ENCODE data around the gene KIF12. TPM values are rescaled to one million over a fixed set of nuclear protein-coding genes. Genes with fewer than 3 reads are reported as not detected.

KIF12 gene
- total and polyA plus RNA-seq, 2 experiments from 2014 or later: 4.2 to 4.3 TPM

DNA sequence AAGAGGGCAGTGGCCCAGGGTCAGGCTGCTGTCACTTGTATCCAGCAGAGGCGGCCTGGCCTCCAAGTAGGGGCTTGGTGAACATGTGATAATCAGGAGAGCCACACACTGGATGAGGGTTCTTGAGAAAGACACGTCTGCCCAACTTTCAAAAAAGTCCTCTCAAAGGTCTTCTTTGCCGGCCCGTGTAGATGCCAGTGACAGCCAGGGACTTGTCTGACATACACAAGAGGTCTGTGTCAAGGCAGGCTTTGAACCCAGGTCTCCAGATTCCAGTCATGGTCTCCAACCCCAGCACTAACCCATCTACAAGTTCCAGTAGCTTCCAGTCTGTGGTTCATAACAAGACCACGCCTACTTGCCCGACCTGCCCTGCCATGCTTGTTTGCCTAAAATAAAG, 13.1 kb downstream of the KIF12 start:
- Histone ChIP-seq H4K20me1 (replicated peaks; ENCODE audit: insufficient read depth) (no peaks in the 10 kb centered on the region), H3K27ac (ENCODE audit: low read depth) (no peak overlapping the region), H3F3A (replicated peaks; ENCODE audit: low read depth) (no peaks in the 10 kb centered on the region), H3K4me2 (no peak overlapping the region), H3K4me1 (ENCODE audit: insufficient read depth) (no peaks in the 10 kb centered on the region), H3K9me2 (ENCODE audit: insufficient read depth) (no peaks in the 10 kb centered on the region), H3K36me3 (ENCODE audit: insufficient read depth) (no peaks in the 10 kb centered on the region), H2AFZ (no peak overlapping the region), H3K4me3 (no peak overlapping the region), H3K79me2 (replicated peaks; ENCODE audit: insufficient read depth) (no peaks in the 10 kb centered on the region), H3K27me3 (ENCODE audit: insufficient read depth) (no peaks in the 10 kb centered on the region)
- TF ChIP-seq, protein P1, sequence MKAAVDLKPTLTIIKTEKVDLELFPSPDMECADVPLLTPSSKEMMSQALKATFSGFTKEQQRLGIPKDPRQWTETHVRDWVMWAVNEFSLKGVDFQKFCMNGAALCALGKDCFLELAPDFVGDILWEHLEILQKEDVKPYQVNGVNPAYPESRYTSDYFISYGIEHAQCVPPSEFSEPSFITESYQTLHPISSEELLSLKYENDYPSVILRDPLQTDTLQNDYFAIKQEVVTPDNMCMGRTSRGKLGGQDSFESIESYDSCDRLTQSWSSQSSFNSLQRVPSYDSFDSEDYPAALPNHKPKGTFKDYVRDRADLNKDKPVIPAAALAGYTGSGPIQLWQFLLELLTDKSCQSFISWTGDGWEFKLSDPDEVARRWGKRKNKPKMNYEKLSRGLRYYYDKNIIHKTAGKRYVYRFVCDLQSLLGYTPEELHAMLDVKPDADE (IDR thresholded peaks at IDR 0.05): no peak
- no peak for TF ChIP-seq CREB1 (CRISPR knock-in tag; IDR thresholded peaks at IDR 0.05; ENCODE audit: low read depth)
- TF ChIP-seq, protein P2, sequence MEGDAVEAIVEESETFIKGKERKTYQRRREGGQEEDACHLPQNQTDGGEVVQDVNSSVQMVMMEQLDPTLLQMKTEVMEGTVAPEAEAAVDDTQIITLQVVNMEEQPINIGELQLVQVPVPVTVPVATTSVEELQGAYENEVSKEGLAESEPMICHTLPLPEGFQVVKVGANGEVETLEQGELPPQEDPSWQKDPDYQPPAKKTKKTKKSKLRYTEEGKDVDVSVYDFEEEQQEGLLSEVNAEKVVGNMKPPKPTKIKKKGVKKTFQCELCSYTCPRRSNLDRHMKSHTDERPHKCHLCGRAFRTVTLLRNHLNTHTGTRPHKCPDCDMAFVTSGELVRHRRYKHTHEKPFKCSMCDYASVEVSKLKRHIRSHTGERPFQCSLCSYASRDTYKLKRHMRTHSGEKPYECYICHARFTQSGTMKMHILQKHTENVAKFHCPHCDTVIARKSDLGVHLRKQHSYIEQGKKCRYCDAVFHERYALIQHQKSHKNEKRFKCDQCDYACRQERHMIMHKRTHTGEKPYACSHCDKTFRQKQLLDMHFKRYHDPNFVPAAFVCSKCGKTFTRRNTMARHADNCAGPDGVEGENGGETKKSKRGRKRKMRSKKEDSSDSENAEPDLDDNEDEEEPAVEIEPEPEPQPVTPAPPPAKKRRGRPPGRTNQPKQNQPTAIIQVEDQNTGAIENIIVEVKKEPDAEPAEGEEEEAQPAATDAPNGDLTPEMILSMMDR (conservative IDR thresholded peaks at IDR 0.05; ENCODE audit: low read depth in 2 of 2): no peak
- no peak for TF ChIP-seq ZNF331 (CRISPR knock-in tag; IDR thresholded peaks at IDR 0.05; ENCODE audit: low read depth)
- TF ChIP-seq JUNB (IDR thresholded peaks at IDR 0.05; ENCODE audit: unreplicated experiment): no peak
- no peak for TF ChIP-seq POLR2AphosphoS5 (IDR thresholded peaks at IDR 0.05; ENCODE audit: low read depth)
- no peak for TF ChIP-seq EZH2phosphoT487 (IDR thresholded peaks at IDR 0.05; ENCODE audit: unreplicated experiment)
- TF ChIP-seq STAT1 (IDR thresholded peaks at IDR 0.05; ENCODE audit: unreplicated experiment): no peak
- TF ChIP-seq NANOG (IDR thresholded peaks at IDR 0.05; ENCODE audit: borderline replicate concordance): no peak
- no peak for TF ChIP-seq ZNF114 (CRISPR knock-in tag; IDR thresholded peaks at IDR 0.05)
- no peak for TF ChIP-seq ZNF462 (CRISPR knock-in tag; IDR thresholded peaks at IDR 0.05)
- TF ChIP-seq, protein P3, sequence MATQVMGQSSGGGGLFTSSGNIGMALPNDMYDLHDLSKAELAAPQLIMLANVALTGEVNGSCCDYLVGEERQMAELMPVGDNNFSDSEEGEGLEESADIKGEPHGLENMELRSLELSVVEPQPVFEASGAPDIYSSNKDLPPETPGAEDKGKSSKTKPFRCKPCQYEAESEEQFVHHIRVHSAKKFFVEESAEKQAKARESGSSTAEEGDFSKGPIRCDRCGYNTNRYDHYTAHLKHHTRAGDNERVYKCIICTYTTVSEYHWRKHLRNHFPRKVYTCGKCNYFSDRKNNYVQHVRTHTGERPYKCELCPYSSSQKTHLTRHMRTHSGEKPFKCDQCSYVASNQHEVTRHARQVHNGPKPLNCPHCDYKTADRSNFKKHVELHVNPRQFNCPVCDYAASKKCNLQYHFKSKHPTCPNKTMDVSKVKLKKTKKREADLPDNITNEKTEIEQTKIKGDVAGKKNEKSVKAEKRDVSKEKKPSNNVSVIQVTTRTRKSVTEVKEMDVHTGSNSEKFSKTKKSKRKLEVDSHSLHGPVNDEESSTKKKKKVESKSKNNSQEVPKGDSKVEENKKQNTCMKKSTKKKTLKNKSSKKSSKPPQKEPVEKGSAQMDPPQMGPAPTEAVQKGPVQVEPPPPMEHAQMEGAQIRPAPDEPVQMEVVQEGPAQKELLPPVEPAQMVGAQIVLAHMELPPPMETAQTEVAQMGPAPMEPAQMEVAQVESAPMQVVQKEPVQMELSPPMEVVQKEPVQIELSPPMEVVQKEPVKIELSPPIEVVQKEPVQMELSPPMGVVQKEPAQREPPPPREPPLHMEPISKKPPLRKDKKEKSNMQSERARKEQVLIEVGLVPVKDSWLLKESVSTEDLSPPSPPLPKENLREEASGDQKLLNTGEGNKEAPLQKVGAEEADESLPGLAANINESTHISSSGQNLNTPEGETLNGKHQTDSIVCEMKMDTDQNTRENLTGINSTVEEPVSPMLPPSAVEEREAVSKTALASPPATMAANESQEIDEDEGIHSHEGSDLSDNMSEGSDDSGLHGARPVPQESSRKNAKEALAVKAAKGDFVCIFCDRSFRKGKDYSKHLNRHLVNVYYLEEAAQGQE (IDR thresholded peaks at IDR 0.05; ENCODE audit: unreplicated experiment): no peak
- TF ChIP-seq EZH2 (IDR thresholded peaks at IDR 0.05; ENCODE audit: low read depth, unreplicated experiment): no peak
- H3K4me3 Mint-ChIP-seq: no peak overlapping the region
- ATAC-seq: no peak
- no peak overlapping the region for H3K27ac Mint-ChIP-seq
- H3K9me3 Mint-ChIP-seq: no peaks in the 10 kb centered on the region
- H3K27me3 Mint-ChIP-seq (ENCODE audit: insufficient read depth, low read depth, poor library complexity): peaks cover 13% of the 10 kb centered on the region
- H3K36me3 Mint-ChIP-seq (ENCODE audit: low read depth): no peaks in the 10 kb centered on the region
- no peak for DNase-seq (ENCODE audit: low spot score)
- no peaks in the 10 kb centered on the region for H3K4me1 Mint-ChIP-seq
